GM19193 (cell line): ENCODE data around the gene DPP7.

Source experiments
- POLR2A ChIP-seq: IDR thresholded peaks from 4 replicates; pipeline ENCODE4 v1.6.1; 2011; ENCODE audit not compliant: insufficient read depth, insufficient read length; ENCODE audit errors: extremely low read depth

DPP7 gene

DNA sequence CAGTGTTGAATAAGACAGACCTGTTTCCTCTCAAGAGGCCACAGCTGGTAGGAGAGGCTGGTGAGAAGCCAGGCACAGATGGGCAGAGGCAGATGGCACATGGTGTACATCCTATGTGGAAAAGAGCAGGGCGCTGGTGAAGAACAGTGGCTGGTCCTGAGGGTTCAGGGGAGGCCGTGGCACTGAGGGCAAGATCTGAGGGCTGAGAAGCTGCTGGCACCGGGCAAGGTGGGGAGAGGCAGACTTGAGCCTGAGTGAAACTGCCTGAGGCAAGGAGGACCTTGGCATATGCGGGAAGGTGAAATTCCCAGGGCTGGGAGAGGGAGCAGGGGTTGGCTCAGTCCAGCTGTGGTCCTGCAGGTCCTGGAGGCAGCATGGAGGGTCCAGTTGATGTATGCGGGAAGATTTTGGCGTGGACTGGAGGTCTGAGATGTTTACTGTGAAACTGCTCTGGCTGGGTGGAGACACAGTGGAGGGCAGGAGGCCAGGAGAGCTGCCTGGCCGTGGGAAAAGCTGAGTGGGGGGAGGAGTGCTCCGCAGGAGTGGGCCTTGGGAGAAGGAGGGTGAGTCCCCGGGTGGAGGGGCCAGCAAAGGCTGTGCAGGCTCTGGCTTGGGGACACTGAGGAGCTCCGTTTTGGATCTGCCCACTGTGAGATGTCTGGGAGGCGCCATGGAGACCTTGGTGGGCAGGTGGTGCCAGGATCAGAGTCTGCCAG lies 25.1 kb downstream of the DPP7 start:
- no peak for TF ChIP-seq POLR2A

DNA sequence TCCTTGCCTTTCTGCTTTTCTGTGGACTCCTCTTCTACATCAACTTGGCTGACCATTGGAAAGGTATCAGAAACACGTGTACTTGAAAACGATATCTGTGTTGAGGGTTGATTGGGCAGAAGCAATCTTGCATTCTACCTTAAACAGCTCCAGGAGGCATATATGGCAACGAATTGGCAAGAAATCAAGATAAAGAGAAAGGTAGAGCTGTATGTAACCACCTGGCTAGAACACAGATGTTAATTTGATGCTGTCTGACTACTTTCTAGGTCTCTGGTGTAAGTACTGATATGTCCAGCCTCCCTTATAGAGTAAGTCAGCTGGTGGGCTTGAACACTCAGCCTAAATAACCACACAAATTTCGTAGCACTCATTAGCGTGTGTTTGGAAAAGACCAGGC lies 26.4 kb downstream of the DPP7 start:
- no peak for TF ChIP-seq POLR2A

DNA sequence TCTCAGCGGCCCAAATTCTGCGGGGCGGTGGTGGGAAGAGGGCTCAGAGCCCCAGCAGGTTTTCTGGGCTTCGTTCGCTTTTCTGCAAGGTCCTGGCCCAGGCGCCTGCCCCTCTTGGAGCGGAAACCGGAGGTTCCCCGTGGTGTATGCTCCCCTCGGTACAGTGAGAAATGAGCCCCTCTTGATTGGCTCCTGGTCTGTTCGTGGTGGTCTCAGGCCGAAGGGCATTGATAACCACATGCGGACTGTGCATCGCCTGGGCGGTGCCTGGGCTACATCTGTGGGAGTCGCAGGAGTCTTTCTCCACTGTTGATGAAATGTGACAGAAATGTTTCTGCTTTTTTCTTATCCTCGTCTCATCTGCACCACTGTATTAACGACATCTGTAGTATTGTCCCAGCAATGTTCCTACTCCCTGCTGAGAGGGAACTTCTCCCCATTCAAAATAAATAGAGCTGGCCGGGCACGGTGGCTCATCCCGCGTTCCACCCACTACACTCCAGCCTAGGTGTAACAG lies 27.1 kb downstream of the DPP7 start:
- no peak for TF ChIP-seq POLR2A

DNA sequence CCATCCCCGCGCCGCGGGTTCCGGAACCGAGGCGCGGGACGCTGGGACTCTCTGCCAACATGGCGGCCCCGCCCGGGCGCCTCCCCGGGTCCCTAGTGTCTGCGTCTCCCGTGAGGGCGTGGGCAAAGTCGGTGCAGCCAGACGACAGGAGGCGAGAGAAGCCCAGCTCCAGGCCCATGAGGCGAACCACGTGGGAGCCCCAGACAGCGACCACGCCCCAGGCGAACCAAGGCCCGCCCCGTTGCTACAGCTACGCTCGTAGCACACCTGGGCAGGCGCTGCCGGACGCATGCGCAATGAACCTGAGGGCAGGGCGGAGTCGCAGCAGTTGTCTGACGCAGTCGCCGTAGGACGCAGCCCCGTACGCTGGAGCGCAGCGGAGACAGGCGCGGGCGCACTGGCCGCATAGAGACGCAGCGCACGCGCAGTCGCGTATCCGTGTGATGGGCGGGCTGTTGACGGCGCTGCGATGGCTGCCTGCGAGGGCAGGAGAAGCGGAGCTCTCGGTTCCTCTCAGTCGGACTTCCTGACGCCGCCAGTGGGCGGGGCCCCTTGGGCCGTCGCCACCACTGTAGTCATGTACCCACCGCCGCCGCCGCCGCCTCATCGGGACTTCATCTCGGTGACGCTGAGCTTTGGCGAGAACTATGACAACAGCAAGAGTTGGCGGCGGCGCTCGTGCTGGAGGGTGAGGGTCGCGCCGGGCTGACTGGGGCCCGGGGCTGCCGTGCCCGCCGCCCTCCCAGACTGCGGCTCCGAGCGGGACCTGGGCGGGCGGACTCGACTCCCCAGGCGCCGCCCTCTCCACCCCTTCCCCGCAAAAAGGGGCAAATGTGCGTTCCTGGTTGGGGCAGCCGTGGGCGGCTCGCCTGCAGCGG lies 27.8 kb downstream of the DPP7 start, which contains the start of gene MAN1B1:
TSS of gene MAN1B1 (plus strand) at position 455 of the 878 bp plus-strand sequence. CDS start at position 470, 15 bp downstream.
- peak; percentile 70 for TF ChIP-seq POLR2A

DNA sequence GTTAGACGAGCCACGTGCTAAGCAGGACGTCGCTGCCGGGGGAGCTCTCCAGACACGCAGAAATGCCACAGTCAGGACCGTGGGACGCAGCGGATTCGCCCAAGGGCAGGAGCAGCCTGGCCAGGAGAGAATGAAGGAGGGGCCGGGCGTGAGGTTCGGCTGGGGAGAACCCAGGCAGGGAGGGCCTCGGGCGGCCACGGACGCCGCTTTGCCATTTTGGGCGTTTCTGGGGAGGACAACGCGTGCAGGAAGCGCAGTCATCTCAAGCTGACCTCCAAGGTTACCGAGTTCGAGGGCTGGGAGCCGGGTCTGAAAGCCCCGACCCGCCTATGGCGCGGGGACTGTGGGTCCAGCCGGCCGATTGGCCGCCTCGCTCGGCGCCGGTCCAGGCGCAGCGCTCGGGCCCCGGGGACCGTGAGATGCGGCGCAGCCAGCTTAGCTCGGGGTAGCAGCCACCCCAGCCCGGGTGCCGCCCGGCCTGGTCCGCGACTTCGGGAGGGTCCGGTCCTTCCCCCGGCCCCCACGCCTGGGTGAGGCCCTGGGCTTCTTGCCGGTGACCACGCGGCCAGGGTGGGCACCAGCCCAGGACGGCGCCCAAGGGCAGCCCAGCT lies 28.5 kb downstream of the DPP7 start:
- no peak for TF ChIP-seq POLR2A

DNA sequence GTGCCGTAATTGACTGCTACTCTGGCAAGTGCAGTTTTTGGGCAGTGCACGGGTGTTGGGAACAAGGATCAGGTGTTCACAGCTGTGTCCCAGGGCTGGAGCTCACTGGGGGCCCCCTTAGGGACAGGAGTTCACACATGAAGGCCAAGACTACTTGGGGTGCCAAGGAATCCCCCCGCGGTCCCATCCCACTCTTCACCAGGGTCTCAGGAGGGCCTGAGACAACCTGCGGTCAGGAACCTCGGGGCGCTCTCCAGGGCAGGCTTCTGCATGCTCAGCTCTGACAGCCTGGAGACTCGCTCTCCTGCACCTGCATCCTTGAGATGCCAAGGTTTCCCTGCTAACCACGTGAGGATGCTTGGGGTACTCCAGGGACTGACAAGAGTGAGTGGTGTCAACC lies 30.0 kb downstream of the DPP7 start:
- TF ChIP-seq POLR2A: no peak

DNA sequence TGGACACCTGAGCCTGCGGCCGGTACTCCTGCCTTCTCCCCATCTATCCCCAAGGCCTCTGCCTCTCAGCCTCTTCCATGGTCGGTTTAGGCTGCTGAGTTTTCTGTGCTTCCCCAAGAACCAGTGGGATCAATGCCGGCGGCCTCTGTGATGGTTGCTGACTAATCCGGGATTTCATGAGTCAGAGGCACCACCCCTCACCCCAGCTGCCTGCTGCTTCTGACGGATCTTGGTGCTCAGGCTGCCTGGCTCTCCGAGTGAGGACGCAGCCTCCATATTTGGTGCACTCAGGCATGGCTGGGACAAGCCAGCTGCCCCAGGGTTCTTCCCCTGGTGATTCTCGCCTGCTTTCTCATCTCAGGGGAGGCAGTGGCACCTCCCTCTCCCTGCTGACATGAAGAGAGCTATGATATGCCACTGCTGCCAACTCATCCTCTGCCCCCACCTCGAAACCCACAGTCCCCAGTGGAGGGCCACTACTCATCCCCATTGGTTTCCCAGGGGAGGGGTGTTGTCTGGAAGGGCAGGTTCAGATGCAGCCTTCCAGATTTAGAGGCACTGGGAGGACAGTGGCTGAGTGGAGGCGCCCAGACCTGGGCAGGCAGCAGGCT lies 31.0 kb downstream of the DPP7 start:
- TF ChIP-seq POLR2A: no peak

DNA sequence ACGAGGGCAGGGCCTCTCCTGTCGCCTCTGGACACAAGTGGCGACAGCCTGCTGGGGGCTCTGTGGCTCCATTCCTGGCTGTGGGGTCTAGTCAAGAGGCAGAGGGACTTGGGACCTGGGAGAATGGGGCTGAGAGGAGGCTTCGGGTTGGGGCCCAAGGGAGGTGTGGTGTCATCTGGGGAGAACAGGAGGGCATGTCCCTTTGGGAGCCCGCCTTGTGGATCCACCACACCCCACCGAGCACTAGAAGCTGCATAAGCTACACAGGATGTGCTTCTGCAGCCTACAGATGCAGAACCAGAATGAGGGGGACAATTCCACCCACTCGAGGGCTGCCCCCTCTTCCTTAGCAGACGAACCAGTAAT lies 31.6 kb downstream of the DPP7 start:
- TF ChIP-seq POLR2A: no peak

DNA sequence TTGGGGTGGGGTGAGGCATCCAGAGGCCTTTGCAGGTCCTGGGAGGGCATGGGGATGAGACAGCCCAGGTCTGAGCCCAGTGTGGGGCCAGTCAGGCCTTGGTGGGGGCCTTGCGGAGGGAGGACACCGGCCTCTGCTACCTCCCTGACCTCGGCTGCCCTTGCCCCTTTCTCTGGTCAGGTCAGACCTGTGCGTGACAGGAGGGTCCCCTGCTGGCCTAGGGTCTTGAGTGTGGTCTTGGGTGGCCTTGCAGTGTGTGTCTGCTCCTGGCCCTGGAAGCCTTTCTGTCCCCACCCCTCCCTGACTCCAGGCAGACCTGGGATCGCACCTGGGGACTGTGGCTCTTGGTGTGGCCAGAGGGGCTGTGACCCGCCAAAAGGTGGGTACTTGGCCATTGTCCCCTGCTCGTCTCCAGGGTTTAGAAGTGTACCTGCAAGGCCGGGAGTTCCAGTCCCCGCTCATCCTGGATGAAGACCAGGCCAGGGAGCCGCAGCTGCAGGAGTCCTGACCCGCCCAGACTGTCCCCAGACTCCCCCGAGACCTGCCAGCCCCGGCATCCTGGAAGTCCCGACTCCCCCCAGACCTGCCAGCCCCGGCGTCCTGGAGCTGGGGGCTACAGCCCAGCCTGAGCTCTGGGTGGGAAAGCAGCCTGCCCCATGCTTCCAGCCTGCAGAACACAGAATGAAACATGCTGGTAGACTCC lies 32.2 kb downstream of the DPP7 start:
- TF ChIP-seq POLR2A: no peak

DNA sequence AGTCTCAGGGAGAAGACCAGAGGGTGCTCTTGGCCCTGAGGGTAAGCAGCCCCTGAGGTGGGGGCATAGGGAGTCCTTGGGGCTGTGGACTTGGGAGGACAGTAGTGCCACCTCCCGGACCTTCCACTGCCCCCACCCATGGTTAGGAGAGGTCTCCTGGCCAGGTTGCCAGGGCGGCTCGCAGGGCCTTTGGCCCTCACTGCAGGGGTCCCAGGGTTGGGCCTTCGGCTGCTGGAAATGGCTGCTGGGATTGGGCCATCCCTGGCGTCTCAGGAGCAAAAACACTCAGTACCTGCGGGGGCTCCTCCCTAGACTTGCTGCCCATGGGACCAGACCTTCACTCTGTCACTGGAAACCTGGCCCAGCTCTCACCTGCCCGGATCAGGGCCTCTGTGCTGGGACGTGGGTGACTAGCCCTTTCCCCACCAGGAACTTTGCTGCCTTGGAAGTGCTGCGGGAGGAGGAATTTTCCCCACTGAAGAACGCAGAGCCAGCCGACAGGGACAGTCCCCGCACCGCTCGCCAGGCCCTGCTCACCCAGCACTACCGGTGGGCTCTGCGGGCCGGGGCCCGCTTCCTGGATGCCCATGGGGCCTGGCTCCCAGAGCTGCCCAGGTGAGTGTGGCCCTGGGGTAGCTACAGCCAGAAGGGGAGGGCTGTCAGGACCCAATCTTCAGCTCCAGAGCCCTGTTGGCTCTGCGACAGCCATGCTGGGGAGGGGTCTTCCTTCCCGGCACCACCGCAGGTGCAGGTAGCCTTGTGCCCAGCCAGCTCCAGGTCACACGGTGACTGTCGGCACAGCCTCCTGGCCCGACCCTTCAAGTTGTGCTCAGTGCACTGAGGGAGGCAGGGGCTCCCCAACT lies 34.0 kb downstream of the DPP7 start:
- TF ChIP-seq POLR2A: no peak

DNA sequence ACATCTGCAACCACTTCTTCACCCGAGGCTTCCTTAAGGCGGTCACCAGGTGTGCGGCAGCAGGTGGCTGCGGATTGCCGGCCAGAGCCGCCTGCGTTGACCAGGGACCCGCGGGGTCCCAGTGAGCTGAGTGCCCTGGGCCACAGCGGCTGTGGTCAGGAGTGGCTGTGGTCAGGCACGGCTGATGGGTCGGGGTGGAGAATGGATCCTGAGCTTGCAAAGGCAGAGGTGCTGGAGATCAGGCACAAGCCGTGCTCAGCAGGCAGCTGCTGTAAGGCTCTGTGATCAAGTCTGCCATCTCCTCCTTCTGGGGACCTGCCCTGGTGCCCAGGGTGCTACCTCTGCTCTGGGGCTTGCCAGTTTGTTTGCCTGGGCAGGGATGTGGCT lies 35.1 kb downstream of the DPP7 start:
- TF ChIP-seq POLR2A: no peak

DNA sequence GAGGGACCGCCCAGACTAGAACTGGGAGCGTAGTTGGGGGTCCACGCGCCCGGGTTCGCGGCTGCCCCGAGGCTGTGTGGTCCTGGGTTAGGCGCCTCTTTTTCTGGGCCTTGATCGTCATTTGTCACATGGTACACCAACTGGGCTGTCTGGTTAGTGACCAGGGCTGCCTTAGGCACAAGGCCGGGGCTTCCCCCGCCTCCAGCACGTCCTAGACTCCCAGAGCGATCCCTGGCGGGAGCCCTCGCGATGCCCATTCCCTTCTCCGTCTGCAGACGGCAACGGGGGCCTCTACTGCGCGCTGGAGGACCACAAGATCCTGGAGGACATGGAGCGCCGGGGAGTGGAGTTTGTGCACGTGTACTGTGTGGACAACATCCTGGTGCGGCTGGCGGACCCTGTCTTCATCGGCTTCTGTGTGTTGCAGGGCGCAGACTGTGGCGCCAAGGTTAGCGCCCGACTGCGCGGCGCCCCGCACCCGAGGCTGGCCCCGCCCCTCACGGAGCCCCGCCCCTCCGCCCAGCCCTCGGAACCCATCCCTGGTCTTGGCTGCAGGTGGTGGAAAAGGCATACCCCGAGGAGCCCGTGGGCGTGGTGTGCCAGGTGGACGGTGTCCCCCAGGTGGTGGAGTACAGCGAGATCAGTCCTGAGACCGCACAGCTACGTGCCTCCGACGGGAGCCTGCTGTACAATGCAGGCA lies 35.7 kb downstream of the DPP7 start:
- TF ChIP-seq POLR2A: no peak
